HEK293T (cell line): ENCODE measurements around the gene MRPL14.

Experiments
- ARNT ChIP-seq: fragments of 450-650 bp; IDR thresholded peaks from 2 replicates; pipeline ENCODE4 v1.6.1; 2017; ENCODE audit warnings: mild to moderate bottlenecking
- BHLHE40 ChIP-seq: fragments of 450-650 bp; IDR thresholded peaks from 2 replicates; pipeline ENCODE4 v1.6.1; 2016; ENCODE audit warnings: mild to moderate bottlenecking, moderate library complexity, borderline replicate concordance
- CTBP1 ChIP-seq: fragments of 450-650 bp; IDR thresholded peaks from 2 replicates; pipeline ENCODE4 v1.6.1; 2016; ENCODE audit warnings: borderline replicate concordance
- HDGF ChIP-seq: fragments of 450-650 bp; IDR thresholded peaks from 2 replicates; pipeline ENCODE4 v1.6.1; 2017; ENCODE audit warnings: antibody characterized with exemption, borderline replicate concordance
- L3MBTL2 ChIP-seq: fragments of 450-650 bp; conservative IDR thresholded peaks from 2 replicates; pipeline ENCODE4 v1.6.1; 2016; ENCODE audit warnings: mild to moderate bottlenecking
- SP1 ChIP-seq: fragments of 450-650 bp; IDR thresholded peaks from 2 replicates; pipeline ENCODE4 v1.6.1; 2017
- SUZ12 ChIP-seq: fragments of 450-650 bp; IDR thresholded peaks from 2 replicates; pipeline ENCODE4 v1.6.1; 2016; ENCODE audit warnings: mild to moderate bottlenecking
- TARDBP ChIP-seq: fragments of 450-650 bp; IDR thresholded peaks from 2 replicates; pipeline ENCODE4 v1.6.1; 2016
- ZNF384 ChIP-seq: fragments of 450-650 bp; IDR thresholded peaks from 2 replicates; pipeline ENCODE4 v1.6.1; 2016
- TF ChIP-seq, protein P1 (sequence below): fragments of 450-650 bp; IDR thresholded peaks from 2 replicates; pipeline ENCODE4 v1.6.1; 2016

DNA sequence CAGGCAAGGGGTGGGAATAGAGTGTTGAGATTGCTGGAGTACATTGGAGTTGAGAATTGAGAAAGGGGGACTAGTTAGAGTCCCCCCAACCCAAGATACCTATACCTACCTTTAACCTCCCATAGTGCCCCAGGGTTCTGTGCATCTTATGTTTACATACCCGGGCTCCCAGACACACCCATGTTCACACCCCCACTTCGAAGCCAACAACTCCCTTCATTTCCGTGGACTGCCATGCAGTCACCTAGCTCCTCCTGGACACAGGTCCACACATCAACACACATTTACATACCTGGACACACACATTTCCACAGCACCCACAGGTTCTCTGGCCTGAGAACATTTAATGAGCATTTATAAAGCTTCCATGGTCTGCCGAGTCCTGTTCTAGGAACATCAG lies 5.2 kb upstream of the MRPL14 start:
- TF ChIP-seq SUZ12 = no peak
- no peak for TF ChIP-seq HDGF
- no peak for TF ChIP-seq BHLHE40
- TF ChIP-seq ARNT = no peak
- TF ChIP-seq, protein P1, sequence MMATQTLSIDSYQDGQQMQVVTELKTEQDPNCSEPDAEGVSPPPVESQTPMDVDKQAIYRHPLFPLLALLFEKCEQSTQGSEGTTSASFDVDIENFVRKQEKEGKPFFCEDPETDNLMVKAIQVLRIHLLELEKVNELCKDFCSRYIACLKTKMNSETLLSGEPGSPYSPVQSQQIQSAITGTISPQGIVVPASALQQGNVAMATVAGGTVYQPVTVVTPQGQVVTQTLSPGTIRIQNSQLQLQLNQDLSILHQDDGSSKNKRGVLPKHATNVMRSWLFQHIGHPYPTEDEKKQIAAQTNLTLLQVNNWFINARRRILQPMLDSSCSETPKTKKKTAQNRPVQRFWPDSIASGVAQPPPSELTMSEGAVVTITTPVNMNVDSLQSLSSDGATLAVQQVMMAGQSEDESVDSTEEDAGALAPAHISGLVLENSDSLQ = no peak
- no peak for TF ChIP-seq SP1
- no peak for TF ChIP-seq TARDBP
- TF ChIP-seq CTBP1 = no peak
- TF ChIP-seq L3MBTL2 = no peak
- no peak for TF ChIP-seq ZNF384
